ENCODE measurements around the gene DECR2. TPM values are rescaled to one million over a fixed set of nuclear protein-coding genes. Genes with fewer than 3 reads are reported as not detected.

Gene DECR2
- total RNA-seq, 4 donors from 2014 or later: 13.6 to 19.6 (median 17.0) TPM

GRCh38 chr16:450785-451512, 49.3 kb downstream of the DECR2 start:
- TF ChIP-seq CTCF (IDR thresholded peaks at IDR 0.05): no peak
- no peak for TF ChIP-seq POLR2A (IDR thresholded peaks at IDR 0.05)
- H3K27me3 ChIP-seq: no peaks in the 10 kb centered on the region
- no peak for DNase-seq
- 60 to 80% methylated on average over 7 to 10 of the region's 14 CpGs for WGBS, 2 donors
- H3K4me1 ChIP-seq: peaks cover 0 to 5% (median 0%) of the 10 kb centered on the region in 3 donors
- H3K36me3 ChIP-seq: no peaks in the 10 kb centered on the region
- H3K4me3 ChIP-seq: no peak overlapping the region
- H3K27ac ChIP-seq: no peak overlapping the region
- intact Hi-C loops (cut with DNase I): no loop called here
- no peaks in the 10 kb centered on the region for H3K9me3 ChIP-seq

GRCh38 chr16:454397-454940, 52.8 kb downstream of the DECR2 start:
- no peaks in the 10 kb centered on the region for H3K27me3 ChIP-seq
- 69 to 82% methylated on average over 6 to 10 of the region's 13 CpGs for WGBS, 2 donors
- peaks cover 0 to 23% (median 9%) of the 10 kb centered on the region in 3 donors for H3K4me1 ChIP-seq
- H3K4me3 ChIP-seq: no peak overlapping the region
- DNase-seq: no peak
- H3K27ac ChIP-seq: no peak overlapping the region
- TF ChIP-seq POLR2A (IDR thresholded peaks at IDR 0.05) (no peak), CTCF (IDR thresholded peaks at IDR 0.05) (no peak)
- no peaks in the 10 kb centered on the region for H3K36me3 ChIP-seq
- H3K9me3 ChIP-seq: no peaks in the 10 kb centered on the region
- intact Hi-C loops (cut with DNase I): no loop called here

GRCh38 chr16:455453-455852, 53.8 kb downstream of the DECR2 start:
- Histone ChIP-seq H3K4me1 (peaks cover 0 to 23% (median 9%) of the 10 kb centered on the region in 3 donors), H3K9me3 (no peaks in the 10 kb centered on the region), H3K27me3 (no peaks in the 10 kb centered on the region), H3K4me3 (no peak overlapping the region), H3K36me3 (no peaks in the 10 kb centered on the region), H3K27ac (no peak overlapping the region)
- intact Hi-C loops (cut with DNase I): no loop called here
- WGBS, 2 donors: 95% methylated on average over 10 to 11 of the region's 12 CpGs
- TF ChIP-seq CTCF (IDR thresholded peaks at IDR 0.05) (no peak), POLR2A (IDR thresholded peaks at IDR 0.05) (no peak)
- no peak for DNase-seq

GRCh38 chr16:456891-457483, 55.3 kb downstream of the DECR2 start:
- TF ChIP-seq POLR2A (IDR thresholded peaks at IDR 0.05) (no peak), CTCF (IDR thresholded peaks at IDR 0.05) (no peak)
- Histone ChIP-seq H3K4me3 (no peak overlapping the region), H3K27me3 (no peaks in the 10 kb centered on the region), H3K27ac (peak overlapping the region in 2 of 4 donors; percentile 28 to 68), H3K9me3 (no peaks in the 10 kb centered on the region), H3K4me1 (peaks cover 0 to 23% (median 9%) of the 10 kb centered on the region in 3 donors), H3K36me3 (peaks cover 0 to 10% (median 0%) of the 10 kb centered on the region in 3 donors)
- intact Hi-C loops (cut with DNase I): no loop called here
- 64 to 76% methylated on average over 10 to 11 of the region's 11 CpGs for WGBS, 2 donors
- DNase-seq: no peak
